Adrenal gland (tissue), 5 donors: ENCODE results near the gene GGT6.

ENCODE experiments used
- POLR2A ChIP-seq, 2 donors: fragments of 450-650 bp; IDR thresholded peaks; one replicate each; pipeline ENCODE4 v1.6.1; 2017; ENCODE audit warnings: antibody characterized with exemption in 2 of 2, mild to moderate bottlenecking in 2 of 2, moderate library complexity in 1 of 2
- TF ChIP-seq, protein P1 (sequence below), 6 experiments: fragments of 450-650 bp in 4 of 6; fragments of 200-600 bp in 2 of 6; sonication (generic) in 1 of 6; IDR thresholded peaks; 1 replicate in 5 of 6; 2 replicates in 1 of 6; pipeline versions ENCODE4 v1.5.1 to v1.8.0; 2016 to 2021; ENCODE audit warnings: antibody characterized with exemption in 6 of 6, mild to moderate bottlenecking in 2 of 6, moderate library complexity in 1 of 6
- donor health status: DM: no; HTN: no; CAD: no.

DNA sequence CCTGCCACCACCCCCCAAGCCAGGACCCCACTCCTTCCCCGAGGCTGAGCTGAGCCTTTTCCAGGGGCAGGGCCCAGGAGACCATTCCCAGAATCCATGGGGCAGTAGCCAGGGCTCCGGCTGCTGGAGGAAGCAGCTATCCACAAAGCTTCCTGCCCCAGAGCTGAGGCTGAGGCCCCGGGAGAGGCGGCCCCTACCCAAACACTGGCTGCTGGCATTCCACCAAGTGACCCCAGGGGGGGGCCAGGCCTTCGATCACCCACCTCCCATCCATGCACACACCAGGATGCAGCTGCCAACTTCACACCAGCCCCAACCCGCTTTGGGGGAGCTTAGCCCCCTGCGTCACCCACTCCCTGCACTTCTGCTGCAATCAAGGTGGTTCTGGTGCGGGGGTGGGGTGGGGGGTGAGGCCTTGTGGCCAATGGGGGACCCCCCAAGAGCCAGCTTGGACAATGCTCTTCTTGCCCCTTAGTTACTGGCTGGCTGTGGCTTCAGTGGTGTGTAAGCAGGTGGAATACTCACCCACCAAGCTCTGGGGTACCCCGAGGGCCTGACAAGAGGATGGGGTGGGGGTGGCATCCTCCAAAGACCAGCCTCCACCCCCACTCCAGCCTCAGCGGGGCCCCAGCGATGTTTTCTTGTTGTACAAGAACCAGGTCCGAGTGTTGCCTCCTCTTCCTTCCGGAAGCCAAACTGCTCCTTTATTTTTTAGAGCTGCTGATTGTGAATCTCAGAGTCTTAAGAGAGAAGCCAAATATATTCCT, 22.0 kb downstream of the GGT6 start:
- TF ChIP-seq, protein P1, sequence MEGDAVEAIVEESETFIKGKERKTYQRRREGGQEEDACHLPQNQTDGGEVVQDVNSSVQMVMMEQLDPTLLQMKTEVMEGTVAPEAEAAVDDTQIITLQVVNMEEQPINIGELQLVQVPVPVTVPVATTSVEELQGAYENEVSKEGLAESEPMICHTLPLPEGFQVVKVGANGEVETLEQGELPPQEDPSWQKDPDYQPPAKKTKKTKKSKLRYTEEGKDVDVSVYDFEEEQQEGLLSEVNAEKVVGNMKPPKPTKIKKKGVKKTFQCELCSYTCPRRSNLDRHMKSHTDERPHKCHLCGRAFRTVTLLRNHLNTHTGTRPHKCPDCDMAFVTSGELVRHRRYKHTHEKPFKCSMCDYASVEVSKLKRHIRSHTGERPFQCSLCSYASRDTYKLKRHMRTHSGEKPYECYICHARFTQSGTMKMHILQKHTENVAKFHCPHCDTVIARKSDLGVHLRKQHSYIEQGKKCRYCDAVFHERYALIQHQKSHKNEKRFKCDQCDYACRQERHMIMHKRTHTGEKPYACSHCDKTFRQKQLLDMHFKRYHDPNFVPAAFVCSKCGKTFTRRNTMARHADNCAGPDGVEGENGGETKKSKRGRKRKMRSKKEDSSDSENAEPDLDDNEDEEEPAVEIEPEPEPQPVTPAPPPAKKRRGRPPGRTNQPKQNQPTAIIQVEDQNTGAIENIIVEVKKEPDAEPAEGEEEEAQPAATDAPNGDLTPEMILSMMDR (IDR thresholded peaks at IDR 0.05): no peak
- TF ChIP-seq POLR2A (IDR thresholded peaks at IDR 0.05): no peak
